ENCODE data around the gene TIMP1. TPM values are rescaled to one million over a fixed set of nuclear protein-coding genes. Genes with fewer than 3 reads are reported as not detected.

Gene TIMP1
- total RNA-seq, 1 experiment from 2014 or later, result 3.9 TPM

DNA sequence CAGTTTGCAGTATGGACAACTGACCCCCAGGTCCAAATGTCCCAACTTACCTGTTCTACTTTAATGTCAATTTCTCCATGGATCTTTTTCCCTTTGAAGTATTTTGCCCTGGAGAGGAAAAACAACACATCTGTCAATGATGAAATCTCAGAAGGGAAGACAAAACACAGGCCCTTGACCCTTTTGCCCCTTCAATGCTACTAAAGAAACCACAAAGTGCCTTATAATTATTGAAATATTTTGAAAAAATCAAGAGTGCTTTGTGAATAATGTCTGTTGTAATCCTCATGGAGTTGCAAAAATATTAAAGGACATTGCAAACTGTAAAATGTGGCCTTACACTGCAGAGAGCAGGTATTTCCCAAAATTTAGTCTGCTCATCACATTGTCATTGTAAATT, 24.9 kb downstream of the TIMP1 start:
- ChIA-PET POLR2A (no interaction called here), CTCF (no interaction called here)
- no peaks in the 10 kb centered on the region for H3K4me1 Mint-ChIP-seq (ENCODE audit: low read depth, unreplicated experiment)
- no peak for DNase-seq
- Histone ChIP-seq H3K4me3 (ENCODE audit: low read depth, low read length) (no peak overlapping the region), H3K4me1 (no peaks in the 10 kb centered on the region), H3K27me3 (replicated peaks; ENCODE audit: control insufficient read depth, insufficient read depth, low read length) (no peaks in the 10 kb centered on the region), H3K36me3 (ENCODE audit: control insufficient read depth, insufficient read depth, low read length) (no peaks in the 10 kb centered on the region), H3K9me3 (no peaks in the 10 kb centered on the region)
- BruUV-seq (replicated peaks), result no TSS peak
- no peak overlapping the region for H3K4me3 Mint-ChIP-seq (ENCODE audit: unreplicated experiment)
- no peaks in the 10 kb centered on the region for H3K27me3 Mint-ChIP-seq (ENCODE audit: insufficient read depth, unreplicated experiment)
- TF ChIP-seq, protein P1, sequence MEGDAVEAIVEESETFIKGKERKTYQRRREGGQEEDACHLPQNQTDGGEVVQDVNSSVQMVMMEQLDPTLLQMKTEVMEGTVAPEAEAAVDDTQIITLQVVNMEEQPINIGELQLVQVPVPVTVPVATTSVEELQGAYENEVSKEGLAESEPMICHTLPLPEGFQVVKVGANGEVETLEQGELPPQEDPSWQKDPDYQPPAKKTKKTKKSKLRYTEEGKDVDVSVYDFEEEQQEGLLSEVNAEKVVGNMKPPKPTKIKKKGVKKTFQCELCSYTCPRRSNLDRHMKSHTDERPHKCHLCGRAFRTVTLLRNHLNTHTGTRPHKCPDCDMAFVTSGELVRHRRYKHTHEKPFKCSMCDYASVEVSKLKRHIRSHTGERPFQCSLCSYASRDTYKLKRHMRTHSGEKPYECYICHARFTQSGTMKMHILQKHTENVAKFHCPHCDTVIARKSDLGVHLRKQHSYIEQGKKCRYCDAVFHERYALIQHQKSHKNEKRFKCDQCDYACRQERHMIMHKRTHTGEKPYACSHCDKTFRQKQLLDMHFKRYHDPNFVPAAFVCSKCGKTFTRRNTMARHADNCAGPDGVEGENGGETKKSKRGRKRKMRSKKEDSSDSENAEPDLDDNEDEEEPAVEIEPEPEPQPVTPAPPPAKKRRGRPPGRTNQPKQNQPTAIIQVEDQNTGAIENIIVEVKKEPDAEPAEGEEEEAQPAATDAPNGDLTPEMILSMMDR (IDR thresholded peaks at IDR 0.05; ENCODE audit: insufficient read depth in 1 of 2, low read depth in 1 of 2, low read length in 1 of 2, severe bottlenecking in 1 of 2, unreplicated experiment in 1 of 2), result no peak
- intact Hi-C loops (cut with micrococcal nuclease; ENCODE audit: unreplicated experiment), result no loop called here
- H3K27ac Mint-ChIP-seq (ENCODE audit: unreplicated experiment), result no peak overlapping the region
- H3K36me3 Mint-ChIP-seq (ENCODE audit: insufficient read depth, unreplicated experiment), result no peaks in the 10 kb centered on the region
- H3K9me3 Mint-ChIP-seq (ENCODE audit: unreplicated experiment), result no peaks in the 10 kb centered on the region

DNA sequence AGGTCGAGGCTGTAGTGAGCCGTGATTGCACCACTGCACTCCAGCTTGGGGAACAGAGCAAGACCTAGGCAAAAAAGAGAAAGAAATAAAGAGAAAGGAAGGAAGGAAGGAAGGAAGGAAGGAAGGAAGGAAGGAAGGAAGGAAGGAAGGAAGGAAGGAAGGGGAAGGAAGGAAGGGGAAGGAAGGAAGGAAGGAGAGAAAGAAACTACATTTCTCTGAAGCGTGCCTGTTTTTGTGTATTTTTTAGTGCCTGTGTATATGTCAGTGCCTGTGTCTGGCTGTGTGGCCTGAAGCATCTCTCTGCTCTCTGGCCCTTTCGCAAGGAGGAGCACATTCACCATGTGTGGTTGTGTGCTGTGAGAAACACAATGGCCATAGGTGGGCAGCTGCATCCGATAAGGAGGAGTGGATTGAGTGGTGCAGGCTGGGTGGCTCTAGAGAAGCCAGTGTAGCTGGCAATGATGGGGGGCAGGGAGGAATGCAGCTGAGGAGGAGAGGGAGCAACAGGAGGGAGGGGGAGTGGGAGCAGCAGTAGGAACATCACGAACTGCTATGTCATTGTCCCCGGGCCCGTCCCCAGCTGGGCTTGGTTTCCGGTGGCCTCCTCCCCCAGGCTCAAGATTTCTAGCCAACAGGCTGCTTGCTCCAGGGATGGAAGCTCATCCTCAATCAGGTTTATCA, 26.0 kb downstream of the TIMP1 start:
- no peaks in the 10 kb centered on the region for H3K4me1 ChIP-seq
- no peaks in the 10 kb centered on the region for H3K36me3 Mint-ChIP-seq (ENCODE audit: insufficient read depth, unreplicated experiment)
- TF ChIP-seq, protein P1 (IDR thresholded peaks at IDR 0.05; ENCODE audit: insufficient read depth in 1 of 2, low read depth in 1 of 2, low read length in 1 of 2, severe bottlenecking in 1 of 2, unreplicated experiment in 1 of 2), result no peak
- no peak overlapping the region for H3K4me3 ChIP-seq (ENCODE audit: low read depth, low read length)
- H3K9me3 Mint-ChIP-seq (ENCODE audit: unreplicated experiment), result no peaks in the 10 kb centered on the region
- ChIA-PET CTCF (no interaction called here), POLR2A (no interaction called here)
- no peak for DNase-seq
- H3K4me1 Mint-ChIP-seq (ENCODE audit: low read depth, unreplicated experiment), result no peaks in the 10 kb centered on the region
- no peaks in the 10 kb centered on the region for H3K27me3 Mint-ChIP-seq (ENCODE audit: insufficient read depth, unreplicated experiment)
- no peak overlapping the region for H3K27ac Mint-ChIP-seq (ENCODE audit: unreplicated experiment)
- H3K9me3 ChIP-seq, result no peaks in the 10 kb centered on the region
- H3K4me3 Mint-ChIP-seq (ENCODE audit: unreplicated experiment), result no peak overlapping the region
- no TSS peak for BruUV-seq (replicated peaks)
- intact Hi-C loops (cut with micrococcal nuclease; ENCODE audit: unreplicated experiment), result no loop called here
- no peaks in the 10 kb centered on the region for H3K27me3 ChIP-seq (replicated peaks; ENCODE audit: control insufficient read depth, insufficient read depth, low read length)
- no peaks in the 10 kb centered on the region for H3K36me3 ChIP-seq (ENCODE audit: control insufficient read depth, insufficient read depth, low read length)

DNA sequence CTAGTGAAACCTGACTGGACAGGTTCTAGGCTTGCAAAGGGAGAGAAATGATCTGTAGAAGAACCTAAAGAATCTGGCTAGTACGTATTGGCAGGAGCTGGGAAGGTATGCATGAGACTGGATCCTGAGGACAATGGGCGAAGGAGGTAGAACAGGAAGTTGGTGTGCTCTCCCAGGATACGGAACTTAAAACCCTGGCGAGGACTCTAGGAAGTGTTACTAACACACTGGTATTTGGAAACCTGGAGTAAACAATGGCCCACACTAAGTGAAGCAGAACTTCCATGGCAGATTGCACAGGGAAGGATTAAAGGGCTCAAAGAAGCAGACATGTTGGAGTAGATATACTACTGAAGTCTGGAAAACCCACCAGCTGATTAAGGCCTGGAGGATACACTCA, 28.3 kb downstream of the TIMP1 start:
- no TSS peak for BruUV-seq (replicated peaks)

More for the DNA sequence above, 28.3 kb downstream of the TIMP1 start:
- H3K27me3 Mint-ChIP-seq (ENCODE audit: insufficient read depth, unreplicated experiment), result no peaks in the 10 kb centered on the region
- H3K9me3 Mint-ChIP-seq (ENCODE audit: unreplicated experiment), result no peaks in the 10 kb centered on the region
- no peaks in the 10 kb centered on the region for H3K27me3 ChIP-seq (replicated peaks; ENCODE audit: control insufficient read depth, insufficient read depth, low read length)
- intact Hi-C loops (cut with micrococcal nuclease; ENCODE audit: unreplicated experiment), result no loop called here
- no peaks in the 10 kb centered on the region for H3K9me3 ChIP-seq
- no peak overlapping the region for H3K4me3 Mint-ChIP-seq (ENCODE audit: unreplicated experiment)
- ChIA-PET CTCF (no interaction called here), POLR2A (no interaction called here)
- H3K27ac Mint-ChIP-seq (ENCODE audit: unreplicated experiment), result no peak overlapping the region
- no peaks in the 10 kb centered on the region for H3K36me3 Mint-ChIP-seq (ENCODE audit: insufficient read depth, unreplicated experiment)
- no peaks in the 10 kb centered on the region for H3K36me3 ChIP-seq (ENCODE audit: control insufficient read depth, insufficient read depth, low read length)
- no peak for DNase-seq
- no peaks in the 10 kb centered on the region for H3K4me1 ChIP-seq
- no peak overlapping the region for H3K4me3 ChIP-seq (ENCODE audit: low read depth, low read length)
- no peaks in the 10 kb centered on the region for H3K4me1 Mint-ChIP-seq (ENCODE audit: low read depth, unreplicated experiment)
- TF ChIP-seq, protein P1 (IDR thresholded peaks at IDR 0.05; ENCODE audit: insufficient read depth in 1 of 2, low read depth in 1 of 2, low read length in 1 of 2, severe bottlenecking in 1 of 2, unreplicated experiment in 1 of 2), result no peak

All from Caco-2 (cell line).